ENCODE data around the gene PTPRN2.

- TF ChIP-seq CTCF (IDR thresholded peaks at IDR 0.05): no peak
- TF ChIP-seq POLR2A (IDR thresholded peaks at IDR 0.05): no peak
Measured at GRCh38 chr7:157715938-157716280, 871.7 kb downstream of the PTPRN2 start.
